ENCODE measurements around the gene XK.

Gene XK

DNA sequence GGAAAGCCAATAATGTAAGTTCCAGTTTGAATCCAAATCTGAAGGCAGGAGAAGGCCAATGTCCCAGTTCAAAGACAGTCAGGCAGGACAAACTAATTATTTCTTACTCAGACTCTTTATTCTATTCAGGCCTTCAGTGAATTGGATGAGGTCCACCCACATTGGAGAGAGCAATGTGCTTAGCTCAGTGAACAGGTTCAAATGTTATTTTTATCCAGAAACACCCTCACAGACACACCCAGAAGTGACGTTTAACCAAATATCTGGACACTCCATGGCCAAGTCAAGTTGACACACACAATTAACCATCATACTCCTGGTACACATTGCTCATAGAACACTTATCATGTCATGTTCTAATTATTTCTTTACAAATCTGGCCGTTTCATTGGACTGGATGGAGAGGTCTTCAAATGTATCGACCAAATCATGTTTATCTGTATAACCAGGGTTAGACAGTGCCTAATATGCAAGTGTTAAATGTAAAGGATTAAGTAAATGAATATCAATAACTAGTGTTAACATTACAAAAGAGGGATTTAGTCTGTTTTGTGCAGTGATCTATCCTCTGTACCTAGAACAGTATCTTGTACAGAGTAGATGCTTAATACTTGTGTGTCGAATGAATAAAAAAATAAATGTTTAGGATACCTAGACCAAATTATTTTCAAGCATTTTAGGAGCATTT, 27.1 kb upstream of the XK start:
- H3K4me3 ChIP-seq (ENCODE audit: low read length) = no peak overlapping the region
- H3K9me3 ChIP-seq (ENCODE audit: control insufficient read depth, low read depth, low read length) = peaks cover 8% of the 10 kb centered on the region
- H3K36me3 ChIP-seq (ENCODE audit: control insufficient read depth, low read depth, low read length) = no peaks in the 10 kb centered on the region
- no peaks in the 10 kb centered on the region for H3K4me1 ChIP-seq (ENCODE audit: control insufficient read depth, low read depth, low read length)
- H3K27ac ChIP-seq (ENCODE audit: low read length) = no peak overlapping the region
- no peak overlapping the region for H3K9ac ChIP-seq (ENCODE audit: low read length)
- no peaks in the 10 kb centered on the region for H3K27me3 ChIP-seq (ENCODE audit: control insufficient read depth, insufficient read depth, low read length)

DNA sequence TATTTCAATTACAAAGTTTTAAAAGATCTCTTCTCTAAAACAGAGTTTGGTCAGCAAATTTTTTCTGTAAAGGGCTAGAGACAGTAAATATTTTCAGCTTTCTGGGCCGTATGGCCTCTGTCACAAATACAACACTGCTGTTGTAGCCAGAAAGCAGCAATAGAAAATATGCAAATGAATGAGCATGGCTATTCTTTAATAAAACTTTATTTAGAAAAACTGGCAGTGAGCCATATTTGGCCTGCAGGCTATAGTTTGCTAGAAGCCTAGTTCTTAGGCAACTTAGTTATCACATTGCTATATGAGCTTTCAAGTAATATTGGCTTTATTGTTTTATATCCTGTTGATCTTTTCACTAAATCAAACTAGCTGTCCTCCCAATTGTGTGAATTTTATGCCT, 26.5 kb upstream of the XK start:
- H3K27ac ChIP-seq (ENCODE audit: low read length) = no peak overlapping the region
- H3K9ac ChIP-seq (ENCODE audit: low read length) = no peak overlapping the region
- H3K9me3 ChIP-seq (ENCODE audit: control insufficient read depth, low read depth, low read length) = peaks cover 5% of the 10 kb centered on the region
- H3K4me1 ChIP-seq (ENCODE audit: control insufficient read depth, low read depth, low read length) = no peaks in the 10 kb centered on the region
- no peak overlapping the region for H3K4me3 ChIP-seq (ENCODE audit: low read length)
- H3K36me3 ChIP-seq (ENCODE audit: control insufficient read depth, low read depth, low read length) = no peaks in the 10 kb centered on the region
- no peaks in the 10 kb centered on the region for H3K27me3 ChIP-seq (ENCODE audit: control insufficient read depth, insufficient read depth, low read length)

DNA sequence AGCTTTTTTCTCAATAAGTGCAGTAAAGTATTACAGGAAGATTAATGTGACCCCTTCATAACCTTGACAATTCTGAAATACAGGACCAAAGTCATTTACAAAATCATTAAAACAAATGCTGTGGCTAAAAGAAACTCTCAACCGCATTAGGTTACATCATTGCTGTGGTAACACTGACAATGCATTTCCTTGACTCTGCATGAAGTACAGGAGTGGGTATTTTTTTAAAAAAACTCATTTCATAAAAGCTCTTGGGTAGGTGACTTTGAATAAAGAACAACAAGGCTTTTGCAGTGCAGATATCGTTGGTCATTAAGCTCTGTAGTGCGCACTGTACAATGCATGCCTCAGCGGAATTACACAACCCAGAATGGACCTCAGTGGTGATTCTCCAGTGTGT, 23.4 kb upstream of the XK start:
- Histone ChIP-seq H3K4me3 (ENCODE audit: low read length) (no peak overlapping the region), H3K9me3 (ENCODE audit: control insufficient read depth, low read depth, low read length) (peaks cover 7% of the 10 kb centered on the region), H3K9ac (ENCODE audit: low read length) (no peak overlapping the region), H3K27ac (ENCODE audit: low read length) (no peak overlapping the region), H3K27me3 (ENCODE audit: control insufficient read depth, insufficient read depth, low read length) (no peaks in the 10 kb centered on the region), H3K36me3 (ENCODE audit: control insufficient read depth, low read depth, low read length) (no peaks in the 10 kb centered on the region), H3K4me1 (ENCODE audit: control insufficient read depth, low read depth, low read length) (no peaks in the 10 kb centered on the region)

DNA sequence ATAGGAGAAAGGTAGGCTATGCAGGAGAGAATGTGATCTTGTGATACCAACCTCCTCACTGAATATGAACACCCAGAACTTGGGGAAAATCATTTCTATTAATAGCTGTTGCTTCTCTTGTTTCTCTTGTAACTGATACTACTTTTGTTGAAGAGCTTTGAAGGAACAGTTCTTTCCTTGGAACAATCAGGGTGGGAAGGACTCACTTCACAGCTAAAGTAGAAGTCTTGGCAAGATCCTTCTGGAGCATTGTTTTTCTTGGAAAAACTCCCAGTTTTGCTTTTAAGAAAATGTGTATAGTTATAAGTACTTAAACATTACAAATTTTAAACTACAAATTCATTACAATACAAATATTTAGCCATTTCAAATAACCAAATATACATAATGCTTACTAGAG, 19.1 kb upstream of the XK start:
- no peaks in the 10 kb centered on the region for H3K27me3 ChIP-seq (ENCODE audit: control insufficient read depth, insufficient read depth, low read length)

DNA sequence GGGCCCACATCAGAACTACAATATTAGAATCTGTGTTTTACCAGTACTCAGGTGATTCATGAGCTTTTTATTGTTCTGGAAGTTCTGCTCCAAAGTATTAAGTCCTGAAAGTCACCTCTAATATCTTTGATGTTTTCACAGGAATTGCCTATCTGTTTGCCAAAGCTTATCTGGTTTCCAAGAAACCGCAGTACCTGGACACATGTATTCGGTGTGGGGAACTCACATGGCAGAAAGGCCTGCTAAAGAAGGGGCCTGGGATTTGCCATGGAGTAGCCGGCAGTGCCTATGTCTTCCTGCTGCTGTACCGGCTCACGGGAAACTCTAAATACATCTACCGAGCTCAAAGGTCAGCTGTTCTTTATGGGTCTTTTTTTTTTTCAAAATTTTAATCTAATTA, 18.4 kb upstream of the XK start:
- Histone ChIP-seq H3K4me1 (ENCODE audit: control insufficient read depth, low read depth, low read length) (no peaks in the 10 kb centered on the region), H3K9ac (ENCODE audit: low read length) (no peak overlapping the region), H3K4me3 (ENCODE audit: low read length) (no peak overlapping the region), H3K9me3 (ENCODE audit: control insufficient read depth, low read depth, low read length) (peaks cover 10% of the 10 kb centered on the region), H3K36me3 (ENCODE audit: control insufficient read depth, low read depth, low read length) (no peaks in the 10 kb centered on the region), H3K27ac (ENCODE audit: low read length) (no peak overlapping the region), H3K27me3 (ENCODE audit: control insufficient read depth, insufficient read depth, low read length) (no peaks in the 10 kb centered on the region)

More for the DNA sequence above, 19.1 kb upstream of the XK start:
- no peaks in the 10 kb centered on the region for H3K4me1 ChIP-seq (ENCODE audit: control insufficient read depth, low read depth, low read length)
- H3K9me3 ChIP-seq (ENCODE audit: control insufficient read depth, low read depth, low read length) = peaks cover 10% of the 10 kb centered on the region
- no peak overlapping the region for H3K9ac ChIP-seq (ENCODE audit: low read length)
- no peak overlapping the region for H3K4me3 ChIP-seq (ENCODE audit: low read length)
- no peaks in the 10 kb centered on the region for H3K36me3 ChIP-seq (ENCODE audit: control insufficient read depth, low read depth, low read length)
- no peak overlapping the region for H3K27ac ChIP-seq (ENCODE audit: low read length)

DNA sequence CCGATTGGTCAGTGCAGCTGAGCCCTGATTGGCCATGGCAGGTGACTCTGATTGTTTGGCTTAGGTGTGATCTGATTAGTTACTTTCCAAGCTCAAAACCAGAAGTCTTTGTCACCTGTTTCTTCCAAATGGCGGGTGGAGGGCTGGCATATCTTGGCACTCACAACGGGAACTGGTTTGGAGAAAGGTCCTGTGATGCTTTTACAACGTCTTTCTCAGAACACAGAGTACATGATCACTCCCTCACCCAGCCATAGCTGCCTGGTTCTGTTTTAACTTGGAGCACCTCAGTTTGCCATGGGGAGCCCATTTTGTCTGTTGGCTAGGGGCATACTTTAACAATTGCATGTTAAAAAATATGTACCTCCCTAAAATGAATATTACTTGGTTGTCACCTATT, 13.0 kb upstream of the XK start:
- Histone ChIP-seq H3K9me3 (ENCODE audit: control insufficient read depth, low read depth, low read length) (peaks cover 19% of the 10 kb centered on the region), H3K4me3 (ENCODE audit: low read length) (no peak overlapping the region), H3K27me3 (ENCODE audit: control insufficient read depth, insufficient read depth, low read length) (no peaks in the 10 kb centered on the region), H3K27ac (ENCODE audit: low read length) (no peak overlapping the region), H3K9ac (ENCODE audit: low read length) (no peak overlapping the region), H3K36me3 (ENCODE audit: control insufficient read depth, low read depth, low read length) (no peaks in the 10 kb centered on the region), H3K4me1 (ENCODE audit: control insufficient read depth, low read depth, low read length) (no peaks in the 10 kb centered on the region)

DNA sequence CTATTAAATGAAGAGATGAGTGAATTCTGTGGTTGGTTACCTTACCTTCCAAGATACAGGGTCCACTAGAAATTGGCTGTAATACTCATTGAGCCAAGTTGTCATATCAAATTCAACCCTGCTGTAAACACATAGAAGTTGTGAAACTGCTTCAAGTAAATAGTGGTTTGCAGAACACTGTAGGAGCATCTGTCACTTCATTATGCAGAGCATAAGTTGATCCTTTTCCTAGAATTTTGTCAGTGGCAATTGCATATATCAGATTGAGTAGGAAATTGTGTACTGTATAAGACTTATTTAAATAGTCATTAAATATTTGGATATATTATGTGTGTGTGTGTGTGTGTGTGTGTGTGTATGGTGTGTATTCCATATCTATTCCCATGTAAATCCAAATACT, 8.8 kb upstream of the XK start:
- Histone ChIP-seq H3K9me3 (ENCODE audit: control insufficient read depth, low read depth, low read length) (peaks cover 11% of the 10 kb centered on the region), H3K4me1 (ENCODE audit: control insufficient read depth, low read depth, low read length) (no peaks in the 10 kb centered on the region), H3K9ac (ENCODE audit: low read length) (no peak overlapping the region), H3K4me3 (ENCODE audit: low read length) (no peak overlapping the region), H3K27me3 (ENCODE audit: control insufficient read depth, insufficient read depth, low read length) (no peaks in the 10 kb centered on the region), H3K27ac (ENCODE audit: low read length) (no peak overlapping the region), H3K36me3 (ENCODE audit: control insufficient read depth, low read depth, low read length) (no peaks in the 10 kb centered on the region)

DNA sequence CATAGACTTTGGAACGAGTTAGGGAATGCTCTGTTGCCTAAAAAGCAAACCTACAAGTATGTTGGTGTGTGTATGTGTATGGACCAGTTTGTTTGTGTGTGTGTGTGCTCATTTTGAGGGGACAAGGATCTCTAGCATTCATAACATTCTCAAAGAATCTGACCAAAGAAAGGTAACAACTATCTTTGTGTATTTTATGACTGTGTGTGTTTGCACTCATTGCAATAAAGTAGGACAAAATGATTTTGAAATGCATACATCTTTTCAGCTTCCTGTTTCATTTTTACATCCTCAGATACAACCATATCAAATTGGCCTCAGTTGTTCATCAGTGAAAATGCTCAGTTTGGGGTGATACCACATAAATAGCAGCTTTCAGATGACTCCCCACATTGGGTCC, 8.3 kb upstream of the XK start:
- Histone ChIP-seq H3K27ac (ENCODE audit: low read length) (no peak overlapping the region), H3K27me3 (ENCODE audit: control insufficient read depth, insufficient read depth, low read length) (no peaks in the 10 kb centered on the region), H3K9me3 (ENCODE audit: control insufficient read depth, low read depth, low read length) (peaks cover 11% of the 10 kb centered on the region)

DNA sequence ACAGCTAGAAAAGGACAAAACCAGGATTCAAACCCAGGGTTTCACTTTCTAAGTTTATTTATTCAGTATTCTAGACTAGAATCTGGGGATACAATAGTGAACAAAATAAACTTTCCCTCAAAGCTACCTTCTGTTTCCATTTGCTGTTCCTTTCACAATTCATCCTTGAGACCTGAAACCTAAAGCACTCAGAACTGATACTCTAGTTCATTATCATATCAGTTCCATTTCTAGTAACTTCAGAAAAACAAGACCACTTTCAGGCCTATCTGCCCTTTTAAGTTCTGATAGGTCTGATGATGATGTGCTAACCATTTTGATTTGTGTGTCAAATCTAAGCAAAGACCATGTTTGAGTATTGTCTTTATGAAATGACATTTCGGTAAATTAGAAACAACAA, 7.8 kb upstream of the XK start:
- H3K27ac ChIP-seq (ENCODE audit: low read length) = no peak overlapping the region
- no peak overlapping the region for H3K9ac ChIP-seq (ENCODE audit: low read length)
- H3K36me3 ChIP-seq (ENCODE audit: control insufficient read depth, low read depth, low read length) = no peaks in the 10 kb centered on the region
- no peaks in the 10 kb centered on the region for H3K27me3 ChIP-seq (ENCODE audit: control insufficient read depth, insufficient read depth, low read length)
- no peak overlapping the region for H3K4me3 ChIP-seq (ENCODE audit: low read length)
- H3K4me1 ChIP-seq (ENCODE audit: control insufficient read depth, low read depth, low read length) = no peaks in the 10 kb centered on the region
- peaks cover 7% of the 10 kb centered on the region for H3K9me3 ChIP-seq (ENCODE audit: control insufficient read depth, low read depth, low read length)

More for the DNA sequence above, 8.3 kb upstream of the XK start:
- no peak overlapping the region for H3K4me3 ChIP-seq (ENCODE audit: low read length)
- no peaks in the 10 kb centered on the region for H3K36me3 ChIP-seq (ENCODE audit: control insufficient read depth, low read depth, low read length)
- H3K4me1 ChIP-seq (ENCODE audit: control insufficient read depth, low read depth, low read length) = no peaks in the 10 kb centered on the region
- H3K9ac ChIP-seq (ENCODE audit: low read length) = no peak overlapping the region

DNA sequence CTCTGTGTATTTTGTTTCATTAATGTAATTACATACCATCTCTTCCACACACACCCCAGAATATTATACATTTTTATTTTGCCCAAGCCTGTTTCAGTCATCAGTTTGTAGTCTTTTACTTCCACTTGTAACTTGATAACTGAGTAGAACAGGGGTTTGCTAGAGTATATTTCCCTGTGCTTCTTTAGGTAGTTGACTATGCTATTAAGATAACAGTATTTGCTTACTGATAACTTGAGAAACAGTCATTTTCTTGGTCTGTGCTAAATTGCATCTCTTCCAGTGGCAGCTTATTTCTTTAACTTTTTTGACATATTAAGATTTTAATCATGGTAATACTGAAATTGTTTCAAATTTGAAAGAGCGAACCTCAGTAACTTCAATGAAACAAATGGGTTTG, 7.0 kb upstream of the XK start:
- Histone ChIP-seq H3K9ac (ENCODE audit: low read length) (no peak overlapping the region), H3K9me3 (ENCODE audit: control insufficient read depth, low read depth, low read length) (peaks cover 5% of the 10 kb centered on the region), H3K36me3 (ENCODE audit: control insufficient read depth, low read depth, low read length) (no peaks in the 10 kb centered on the region), H3K27ac (ENCODE audit: low read length) (no peak overlapping the region), H3K4me3 (ENCODE audit: low read length) (no peak overlapping the region), H3K4me1 (ENCODE audit: control insufficient read depth, low read depth, low read length) (no peaks in the 10 kb centered on the region), H3K27me3 (ENCODE audit: control insufficient read depth, insufficient read depth, low read length) (no peaks in the 10 kb centered on the region)

DNA sequence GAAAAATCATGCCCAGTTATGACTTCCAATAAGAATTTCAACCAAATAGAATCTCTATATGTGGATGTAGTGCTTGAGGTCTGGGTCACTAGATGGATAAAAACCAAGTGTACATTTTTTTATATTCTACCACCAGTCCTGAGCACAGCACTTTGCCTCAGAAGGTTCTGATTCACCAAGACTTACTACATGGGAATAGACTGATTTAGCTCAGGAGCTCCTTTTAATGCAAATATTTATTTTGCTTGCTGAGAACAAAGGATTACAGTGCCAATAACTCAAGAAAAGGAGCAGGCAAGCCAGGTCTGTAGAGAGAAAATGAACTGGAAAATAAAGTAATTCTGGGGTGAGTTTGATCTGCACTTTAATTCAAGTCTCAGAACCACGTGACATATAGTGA, 6.4 kb upstream of the XK start:
- Histone ChIP-seq H3K9me3 (ENCODE audit: control insufficient read depth, low read depth, low read length) (peaks cover 5% of the 10 kb centered on the region), H3K9ac (ENCODE audit: low read length) (no peak overlapping the region), H3K36me3 (ENCODE audit: control insufficient read depth, low read depth, low read length) (no peaks in the 10 kb centered on the region), H3K27me3 (ENCODE audit: control insufficient read depth, insufficient read depth, low read length) (no peaks in the 10 kb centered on the region), H3K27ac (ENCODE audit: low read length) (no peak overlapping the region), H3K4me3 (ENCODE audit: low read length) (no peak overlapping the region), H3K4me1 (ENCODE audit: control insufficient read depth, low read depth, low read length) (no peaks in the 10 kb centered on the region)

DNA sequence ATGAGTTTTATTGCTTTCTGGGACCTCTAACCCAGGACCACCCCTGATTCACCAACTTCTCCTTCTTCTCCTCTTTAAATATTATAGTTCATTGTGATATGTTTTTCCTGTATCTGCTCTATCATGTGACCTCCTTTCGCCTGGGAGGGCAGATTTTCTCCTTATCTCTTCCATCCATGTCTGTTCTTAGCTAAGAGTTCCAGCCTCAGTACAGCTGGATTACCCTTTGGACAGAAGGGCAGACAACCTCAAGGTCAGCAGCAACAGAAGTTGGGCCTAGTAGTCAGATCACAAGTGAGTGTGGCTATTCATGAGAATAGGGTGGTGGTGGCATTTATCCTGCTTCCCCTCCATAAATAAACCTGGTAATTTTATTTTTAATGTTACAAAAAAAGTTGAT, 5.7 kb upstream of the XK start:
- H3K36me3 ChIP-seq (ENCODE audit: control insufficient read depth, low read depth, low read length) = no peaks in the 10 kb centered on the region
- no peaks in the 10 kb centered on the region for H3K27me3 ChIP-seq (ENCODE audit: control insufficient read depth, insufficient read depth, low read length)
- peaks cover 1% of the 10 kb centered on the region for H3K4me1 ChIP-seq (ENCODE audit: control insufficient read depth, low read depth, low read length)
- no peak overlapping the region for H3K27ac ChIP-seq (ENCODE audit: low read length)
- no peak overlapping the region for H3K9ac ChIP-seq (ENCODE audit: low read length)
- H3K4me3 ChIP-seq (ENCODE audit: low read length) = no peak overlapping the region
- peaks cover 5% of the 10 kb centered on the region for H3K9me3 ChIP-seq (ENCODE audit: control insufficient read depth, low read depth, low read length)

All from iPS-18a (cell line).